OCI-LY3 (cell line): ENCODE data around the gene SLC24A1.

Experiments
- EZH2phosphoT487 ChIP-seq: fragments of 200-600 bp; shearing (Covaris generic); IDR thresholded peaks from 2 replicates; pipeline ENCODE4 v1.6.1; 2018; ENCODE audit warnings: antibody characterized with exemption, mixed run types, low read depth
- TF ChIP-seq, protein P1 (sequence below): fragments of 200-600, 300-600 bp; sonication (generic); IDR thresholded peaks from 2 replicates; pipeline ENCODE4 v1.5.1; 2014; ENCODE audit warnings: antibody characterized with exemption, low read length, low read depth

DNA sequence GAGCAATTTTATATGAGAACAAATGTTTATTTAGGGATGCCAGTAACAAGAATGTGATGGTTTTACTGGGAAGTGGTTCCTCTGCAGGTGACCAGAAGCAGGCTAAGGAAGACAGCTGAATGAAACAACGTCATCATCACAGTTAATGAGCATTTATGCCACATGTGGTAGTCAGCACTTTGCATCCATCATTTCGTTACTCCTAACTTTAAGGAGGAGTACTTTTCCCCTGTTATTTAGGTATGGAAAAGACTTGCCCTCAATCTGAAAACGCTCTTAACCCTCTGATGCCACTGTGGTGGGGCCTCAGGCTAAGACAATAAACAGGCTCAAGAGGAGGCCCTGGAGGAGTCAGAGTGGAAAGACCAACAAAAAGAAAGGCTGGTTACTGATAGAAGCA, 42.0 kb upstream of the SLC24A1 start:
- TF ChIP-seq, protein P1, sequence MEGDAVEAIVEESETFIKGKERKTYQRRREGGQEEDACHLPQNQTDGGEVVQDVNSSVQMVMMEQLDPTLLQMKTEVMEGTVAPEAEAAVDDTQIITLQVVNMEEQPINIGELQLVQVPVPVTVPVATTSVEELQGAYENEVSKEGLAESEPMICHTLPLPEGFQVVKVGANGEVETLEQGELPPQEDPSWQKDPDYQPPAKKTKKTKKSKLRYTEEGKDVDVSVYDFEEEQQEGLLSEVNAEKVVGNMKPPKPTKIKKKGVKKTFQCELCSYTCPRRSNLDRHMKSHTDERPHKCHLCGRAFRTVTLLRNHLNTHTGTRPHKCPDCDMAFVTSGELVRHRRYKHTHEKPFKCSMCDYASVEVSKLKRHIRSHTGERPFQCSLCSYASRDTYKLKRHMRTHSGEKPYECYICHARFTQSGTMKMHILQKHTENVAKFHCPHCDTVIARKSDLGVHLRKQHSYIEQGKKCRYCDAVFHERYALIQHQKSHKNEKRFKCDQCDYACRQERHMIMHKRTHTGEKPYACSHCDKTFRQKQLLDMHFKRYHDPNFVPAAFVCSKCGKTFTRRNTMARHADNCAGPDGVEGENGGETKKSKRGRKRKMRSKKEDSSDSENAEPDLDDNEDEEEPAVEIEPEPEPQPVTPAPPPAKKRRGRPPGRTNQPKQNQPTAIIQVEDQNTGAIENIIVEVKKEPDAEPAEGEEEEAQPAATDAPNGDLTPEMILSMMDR = no peak
- TF ChIP-seq EZH2phosphoT487 = no peak
